ENCODE data around the gene NT5C3B.
"Not testable (repeated sequence)": the region's sequence is repeated elsewhere in the genome, so short reads cannot be mapped to it uniquely, and the experiment has no call there.

NT5C3B gene

GRCh38 chr17:41839448-41839847 lies 3.4 kb upstream of the NT5C3B start:
- H3K9ac ChIP-seq (ENCODE audit: low read length in 2 of 2); H3K27me3 ChIP-seq (ENCODE audit: control insufficient read depth in 1 of 2, insufficient read depth in 2 of 2, low read length in 2 of 2); H3K9me3 ChIP-seq (ENCODE audit: control insufficient read depth in 2 of 2, low read length in 2 of 2); H3K4me1 ChIP-seq (ENCODE audit: control insufficient read depth, insufficient read depth, low read length); H3K4me3 ChIP-seq (ENCODE audit: low read length in 2 of 2); H3K27ac ChIP-seq (ENCODE audit: low read length); H3K36me3 ChIP-seq (ENCODE audit: control insufficient read depth in 2 of 2, insufficient read depth in 2 of 2, low read length in 2 of 2): not testable (repeated sequence)

- Histone ChIP-seq H3K9me3 (ENCODE audit: control insufficient read depth in 2 of 2, low read length in 2 of 2) (no peaks in the 10 kb centered on the region), H3K4me1 (ENCODE audit: control insufficient read depth, insufficient read depth, low read length) (peaks cover 9% of the 10 kb centered on the region), H3K4me3 (ENCODE audit: low read length in 2 of 2) (peak within 1 kb of the TSS; percentile 41 to 82), H3K27me3 (ENCODE audit: control insufficient read depth in 1 of 2, insufficient read depth in 2 of 2, low read length in 2 of 2) (no peaks in the 10 kb centered on the region), H3K36me3 (ENCODE audit: control insufficient read depth in 2 of 2, insufficient read depth in 2 of 2, low read length in 2 of 2) (peaks cover 2 to 3% of the 10 kb centered on the region in 2 donors), H3K27ac (ENCODE audit: low read length) (no peak within 1 kb of the TSS), H3K9ac (ENCODE audit: low read length in 2 of 2) (no peak within 1 kb of the TSS)
Measured at GRCh38 chr17:41837761-41838538, 1.9 kb upstream of the NT5C3B start, which contains the start of gene KLHL10. Gene KLHL10 (plus strand): TSS chr17:41837825. CDS start chr17:41837933, 108 bp downstream.

DNA sequence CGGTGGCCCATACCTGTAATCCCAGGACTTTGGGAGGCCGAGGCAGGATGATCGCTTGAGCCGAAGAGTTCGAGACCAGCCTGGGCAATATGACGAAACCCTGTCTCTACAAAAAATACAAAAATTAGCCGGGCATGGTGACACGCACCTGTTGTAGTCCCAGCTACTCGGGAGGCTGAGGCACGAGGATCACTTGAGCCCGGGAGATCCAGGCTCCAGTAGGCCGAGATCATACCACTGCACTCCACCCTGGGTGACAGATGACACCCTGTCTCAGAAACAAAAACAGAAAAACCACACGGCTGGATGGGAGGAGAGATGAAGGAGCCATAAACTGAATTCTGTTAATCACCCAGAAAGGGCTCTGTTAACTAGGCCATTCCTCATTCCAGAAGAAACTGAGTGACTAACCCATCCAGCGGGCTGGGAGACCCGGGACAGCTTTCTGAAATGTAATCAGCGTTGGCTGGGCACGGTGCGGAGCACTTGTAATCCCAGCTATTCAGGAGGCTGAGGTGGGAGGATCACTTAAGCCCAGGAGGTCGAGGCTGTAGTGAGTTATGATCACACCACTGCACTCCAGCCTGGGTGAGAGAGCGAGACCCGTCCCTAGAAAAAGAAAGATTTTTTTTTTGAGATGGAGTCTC lies 641 bp upstream of the NT5C3B start:
- peaks cover 9% of the 10 kb centered on the region for H3K4me1 ChIP-seq (ENCODE audit: control insufficient read depth, insufficient read depth, low read length)
- peak overlapping the region; percentile 41 to 82 for H3K4me3 ChIP-seq (ENCODE audit: low read length in 2 of 2)
- no peaks in the 10 kb centered on the region for H3K9me3 ChIP-seq (ENCODE audit: control insufficient read depth in 2 of 2, low read length in 2 of 2)
- H3K9ac ChIP-seq (ENCODE audit: low read length in 2 of 2), result peak overlapping the region in 1 of 2 donors; percentile 79
- no peaks in the 10 kb centered on the region for H3K27me3 ChIP-seq (ENCODE audit: control insufficient read depth in 1 of 2, insufficient read depth in 2 of 2, low read length in 2 of 2)
- H3K27ac ChIP-seq (ENCODE audit: low read length), result no peak overlapping the region
- peaks cover 2 to 4% of the 10 kb centered on the region in 2 donors for H3K36me3 ChIP-seq (ENCODE audit: control insufficient read depth in 2 of 2, insufficient read depth in 2 of 2, low read length in 2 of 2)

- Histone ChIP-seq H3K9ac (ENCODE audit: low read length in 2 of 2) (peak overlapping the region; percentile 76 to 87), H3K4me3 (ENCODE audit: low read length in 2 of 2) (peak overlapping the region; percentile 82 to 83), H3K36me3 (ENCODE audit: control insufficient read depth in 2 of 2, insufficient read depth in 2 of 2, low read length in 2 of 2) (peaks cover 12 to 15% of the 10 kb centered on the region in 2 donors), H3K27ac (ENCODE audit: low read length) (peak overlapping the region; percentile 75), H3K4me1 (ENCODE audit: control insufficient read depth, insufficient read depth, low read length) (peaks cover 9% of the 10 kb centered on the region), H3K27me3 (ENCODE audit: control insufficient read depth in 1 of 2, insufficient read depth in 2 of 2, low read length in 2 of 2) (no peaks in the 10 kb centered on the region), H3K9me3 (ENCODE audit: control insufficient read depth in 2 of 2, low read length in 2 of 2) (no peaks in the 10 kb centered on the region)
Measured at GRCh38 chr17:41835214-41835799, 725 bp downstream of the NT5C3B start.

GRCh38 chr17:41829961-41830360 lies 6.1 kb downstream of the NT5C3B start:
- not testable (repeated sequence) for H3K4me3 ChIP-seq (ENCODE audit: low read length in 2 of 2); H3K9ac ChIP-seq (ENCODE audit: low read length in 2 of 2); H3K9me3 ChIP-seq (ENCODE audit: control insufficient read depth in 2 of 2, low read length in 2 of 2); H3K27ac ChIP-seq (ENCODE audit: low read length); H3K27me3 ChIP-seq (ENCODE audit: control insufficient read depth in 1 of 2, insufficient read depth in 2 of 2, low read length in 2 of 2); H3K4me1 ChIP-seq (ENCODE audit: control insufficient read depth, insufficient read depth, low read length)
- H3K36me3 ChIP-seq (ENCODE audit: control insufficient read depth in 2 of 2, insufficient read depth in 2 of 2, low read length in 2 of 2), result peaks cover 39 to 47% of the 10 kb centered on the region in 2 donors

DNA sequence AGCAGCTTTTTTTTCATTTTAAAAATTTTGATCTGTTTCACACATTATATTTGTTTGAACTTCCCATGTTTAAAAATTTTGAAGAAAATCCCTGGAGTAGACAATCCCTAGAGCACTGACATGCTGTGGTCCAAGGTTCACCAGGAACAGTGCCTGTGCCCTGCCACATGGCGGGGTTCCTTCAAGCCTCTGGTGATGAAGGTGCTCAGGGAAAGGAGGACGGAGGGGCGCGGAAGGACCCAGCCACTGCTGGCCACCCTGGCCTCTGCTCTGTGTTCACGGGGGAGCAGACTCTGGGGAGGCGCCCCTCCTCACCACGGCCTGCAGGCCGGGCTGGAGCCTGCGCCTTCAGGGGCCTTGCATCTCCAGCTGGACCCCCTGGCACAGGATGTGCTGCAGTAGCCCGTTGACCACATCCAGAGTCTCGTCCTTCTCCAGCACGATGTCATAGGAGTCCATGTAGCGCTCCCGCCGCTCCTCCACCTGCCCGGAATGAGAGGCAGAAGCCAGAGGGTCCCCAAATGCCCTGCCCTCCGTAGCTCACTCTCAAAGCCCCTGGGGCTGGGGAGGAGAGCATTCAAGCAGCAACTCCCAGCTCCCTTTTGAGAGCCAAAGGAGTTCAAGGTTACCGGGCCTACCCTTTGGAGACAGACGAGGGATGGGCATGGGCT lies 10.7 kb downstream of the NT5C3B start:
- Histone ChIP-seq H3K4me1 (ENCODE audit: control insufficient read depth, insufficient read depth, low read length) (peaks cover 6% of the 10 kb centered on the region), H3K27ac (ENCODE audit: low read length) (no peak overlapping the region), H3K36me3 (ENCODE audit: control insufficient read depth in 2 of 2, insufficient read depth in 2 of 2, low read length in 2 of 2) (peaks cover 35% of the 10 kb centered on the region in 2 donors), H3K9me3 (ENCODE audit: control insufficient read depth in 2 of 2, low read length in 2 of 2) (no peaks in the 10 kb centered on the region), H3K27me3 (ENCODE audit: control insufficient read depth in 1 of 2, insufficient read depth in 2 of 2, low read length in 2 of 2) (no peaks in the 10 kb centered on the region), H3K4me3 (ENCODE audit: low read length in 2 of 2) (no peak overlapping the region), H3K9ac (ENCODE audit: low read length in 2 of 2) (no peak overlapping the region)

GRCh38 chr17:41824086-41824485 lies 11.9 kb downstream of the NT5C3B start:
- Histone ChIP-seq H3K36me3 (ENCODE audit: control insufficient read depth in 2 of 2, insufficient read depth in 2 of 2, low read length in 2 of 2) (peaks cover 26% of the 10 kb centered on the region in 2 donors), H3K4me3 (ENCODE audit: low read length in 2 of 2) (no peak overlapping the region), H3K27ac (ENCODE audit: low read length) (no peak overlapping the region), H3K4me1 (ENCODE audit: control insufficient read depth, insufficient read depth, low read length) (peaks cover 6% of the 10 kb centered on the region), H3K9me3 (ENCODE audit: control insufficient read depth in 2 of 2, low read length in 2 of 2) (no peaks in the 10 kb centered on the region), H3K9ac (ENCODE audit: low read length in 2 of 2) (no peak overlapping the region), H3K27me3 (ENCODE audit: control insufficient read depth in 1 of 2, insufficient read depth in 2 of 2, low read length in 2 of 2) (no peaks in the 10 kb centered on the region)

GRCh38 chr17:41823580-41823979 lies 12.5 kb downstream of the NT5C3B start:
- no peaks in the 10 kb centered on the region for H3K9me3 ChIP-seq (ENCODE audit: control insufficient read depth in 2 of 2, low read length in 2 of 2)
- no peak overlapping the region for H3K4me3 ChIP-seq (ENCODE audit: low read length in 2 of 2)
- no peak overlapping the region for H3K27ac ChIP-seq (ENCODE audit: low read length)
- H3K36me3 ChIP-seq (ENCODE audit: control insufficient read depth in 2 of 2, insufficient read depth in 2 of 2, low read length in 2 of 2), result peaks cover 22 to 23% of the 10 kb centered on the region in 2 donors
- no peak overlapping the region for H3K9ac ChIP-seq (ENCODE audit: low read length in 2 of 2)
- peaks cover 6% of the 10 kb centered on the region for H3K4me1 ChIP-seq (ENCODE audit: control insufficient read depth, insufficient read depth, low read length)
- H3K27me3 ChIP-seq (ENCODE audit: control insufficient read depth in 1 of 2, insufficient read depth in 2 of 2, low read length in 2 of 2), result no peaks in the 10 kb centered on the region

DNA sequence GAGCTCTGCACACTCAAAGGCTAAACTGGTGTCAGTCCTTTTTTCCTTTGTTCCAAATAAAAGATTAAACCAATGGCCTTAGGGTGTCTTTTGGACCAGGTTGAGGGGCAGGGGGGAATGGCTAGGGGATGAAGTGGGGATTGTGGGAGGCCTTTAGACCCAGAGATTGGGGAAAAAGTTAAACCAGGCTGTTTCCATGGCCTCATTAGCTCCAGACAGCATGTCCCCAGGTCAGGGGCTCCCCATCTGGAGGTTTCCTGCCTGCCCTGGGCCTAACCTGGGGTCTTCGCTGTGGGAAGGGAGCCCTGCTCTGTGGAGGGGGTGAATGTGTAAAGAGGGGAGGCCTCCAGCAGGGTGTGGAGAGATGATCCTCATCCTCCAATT lies 12.9 kb downstream of the NT5C3B start:
- no peaks in the 10 kb centered on the region for H3K27me3 ChIP-seq (ENCODE audit: control insufficient read depth in 1 of 2, insufficient read depth in 2 of 2, low read length in 2 of 2)
- H3K9ac ChIP-seq (ENCODE audit: low read length in 2 of 2), result no peak overlapping the region
- peaks cover 20 to 22% of the 10 kb centered on the region in 2 donors for H3K36me3 ChIP-seq (ENCODE audit: control insufficient read depth in 2 of 2, insufficient read depth in 2 of 2, low read length in 2 of 2)
- H3K4me3 ChIP-seq (ENCODE audit: low read length in 2 of 2), result no peak overlapping the region
- peaks cover 6% of the 10 kb centered on the region for H3K4me1 ChIP-seq (ENCODE audit: control insufficient read depth, insufficient read depth, low read length)
- H3K27ac ChIP-seq (ENCODE audit: low read length), result no peak overlapping the region
- no peaks in the 10 kb centered on the region for H3K9me3 ChIP-seq (ENCODE audit: control insufficient read depth in 2 of 2, low read length in 2 of 2)

- peaks cover 2% of the 10 kb centered on the region for H3K4me1 ChIP-seq (ENCODE audit: control insufficient read depth, insufficient read depth, low read length)
- H3K9ac ChIP-seq (ENCODE audit: low read length in 2 of 2), result no peak overlapping the region
- no peak overlapping the region for H3K27ac ChIP-seq (ENCODE audit: low read length)
- no peaks in the 10 kb centered on the region for H3K9me3 ChIP-seq (ENCODE audit: control insufficient read depth in 2 of 2, low read length in 2 of 2)
- H3K27me3 ChIP-seq (ENCODE audit: control insufficient read depth in 1 of 2, insufficient read depth in 2 of 2, low read length in 2 of 2), result no peaks in the 10 kb centered on the region
- H3K4me3 ChIP-seq (ENCODE audit: low read length in 2 of 2), result no peak overlapping the region
- H3K36me3 ChIP-seq (ENCODE audit: control insufficient read depth in 2 of 2, insufficient read depth in 2 of 2, low read length in 2 of 2), result peaks cover 15 to 16% of the 10 kb centered on the region in 2 donors
Measured at GRCh38 chr17:41822216-41823140, 13.6 kb downstream of the NT5C3B start.
